Measurements from ENCODE around the gene AEN. TPM values are rescaled to one million over a fixed set of nuclear protein-coding genes. Genes with fewer than 3 reads are reported as not detected.

The AEN gene
- total RNA-seq, 1 experiment from 2014 or later = 67.6 TPM

- no peaks in the 10 kb centered on the region for H3K9me3 Mint-ChIP-seq (ENCODE audit: unreplicated experiment)
- intact Hi-C loops (cut with micrococcal nuclease) = loop anchor here (1.0 to 5.0 kb wide), 3 partner anchors 15 to 156 kb away; partner anchors contain the start of genes DET1, MRPL46 and MRPS11
- H3K27ac Mint-ChIP-seq (ENCODE audit: low read depth, unreplicated experiment) = peak overlapping the region; percentile 81
- no peaks in the 10 kb centered on the region for H3K27me3 Mint-ChIP-seq (ENCODE audit: insufficient read depth, unreplicated experiment)
- no TSS peak for BruUV-seq (replicated peaks)
- POLR2A ChIA-PET = interaction anchor here (0.6 kb wide), 1 partner anchor 149 kb away, joined by 3 read pairs; no protein-coding TSS in a partner anchor
- CTCF ChIA-PET = interaction anchor here (0.7 kb wide), 2 partner anchors 9 to 153 kb away, joined by 3 to 4 read pairs; no protein-coding TSS in a partner anchor
- DNase-seq (ENCODE audit: unreplicated experiment) = peak; percentile 90
- H3K4me1 Mint-ChIP-seq (ENCODE audit: insufficient read depth, unreplicated experiment) = peaks cover 35% of the 10 kb centered on the region
- no peak for TF ChIP-seq CTCF (IDR thresholded peaks at IDR 0.05; ENCODE audit: unreplicated experiment)
- peaks cover 38% of the 10 kb centered on the region for H3K36me3 Mint-ChIP-seq (ENCODE audit: insufficient read depth, unreplicated experiment)
- peak overlapping the region; percentile 87 for H3K4me3 Mint-ChIP-seq (ENCODE audit: unreplicated experiment)
These were observed 1.9 kb downstream of the AEN start for GRCh38 chr15:88623061-88623460.

- H3K4me1 Mint-ChIP-seq (ENCODE audit: insufficient read depth, unreplicated experiment) = peaks cover 41% of the 10 kb centered on the region
- H3K4me3 Mint-ChIP-seq (ENCODE audit: unreplicated experiment) = peak overlapping the region; percentile 87
- ChIA-PET POLR2A (interaction anchor here (0.6 to 1.3 kb wide), 2 partner anchors 12 to 149 kb away, joined by 3 read pairs; no protein-coding TSS in a partner anchor), CTCF (interaction anchor here (0.7 to 1.3 kb wide), 3 partner anchors 9 to 154 kb away, joined by 3 to 4 read pairs (median 4); no protein-coding TSS in a partner anchor)
- H3K27ac Mint-ChIP-seq (ENCODE audit: low read depth, unreplicated experiment) = peak overlapping the region; percentile 81
- no peak for TF ChIP-seq CTCF (IDR thresholded peaks at IDR 0.05; ENCODE audit: unreplicated experiment)
- intact Hi-C loops (cut with micrococcal nuclease) = loop anchor here (1.0 to 5.0 kb wide), 3 partner anchors 15 to 156 kb away; partner anchors contain the start of genes DET1, MRPL46 and MRPS11
- BruUV-seq (replicated peaks) = no TSS peak
- H3K27me3 Mint-ChIP-seq (ENCODE audit: insufficient read depth, unreplicated experiment) = no peaks in the 10 kb centered on the region
- peaks cover 40% of the 10 kb centered on the region for H3K36me3 Mint-ChIP-seq (ENCODE audit: insufficient read depth, unreplicated experiment)
- DNase-seq (ENCODE audit: unreplicated experiment) = no peak
- no peaks in the 10 kb centered on the region for H3K9me3 Mint-ChIP-seq (ENCODE audit: unreplicated experiment)
These were observed 2.5 kb downstream of the AEN start for GRCh38 chr15:88623632-88624031.

- no peaks in the 10 kb centered on the region for H3K9me3 Mint-ChIP-seq (ENCODE audit: unreplicated experiment)
- no peak overlapping the region for H3K4me3 Mint-ChIP-seq (ENCODE audit: unreplicated experiment)
- H3K27me3 Mint-ChIP-seq (ENCODE audit: insufficient read depth, unreplicated experiment) = no peaks in the 10 kb centered on the region
- intact Hi-C loops (cut with micrococcal nuclease) = loop anchor here (5.0 kb wide), 2 partner anchors 77 to 157 kb away; partner anchors contain the start of genes DET1, MRPL46 and MRPS11
- DNase-seq (ENCODE audit: unreplicated experiment) = no peak
- peak overlapping the region; percentile 81 for H3K27ac Mint-ChIP-seq (ENCODE audit: low read depth, unreplicated experiment)
- ChIA-PET CTCF (interaction anchor here (0.6 to 1.3 kb wide), 3 partner anchors 9 to 179 kb away, joined by 3 to 4 read pairs (median 3); partner anchors contain the start of gene ACAN), POLR2A (interaction anchor here (1.0 to 1.3 kb wide), 2 partner anchors 11 to 294 kb away, joined by 3 read pairs; no protein-coding TSS in a partner anchor)
- TF ChIP-seq CTCF (IDR thresholded peaks at IDR 0.05; ENCODE audit: unreplicated experiment) = no peak
- peaks cover 41% of the 10 kb centered on the region for H3K36me3 Mint-ChIP-seq (ENCODE audit: insufficient read depth, unreplicated experiment)
- H3K4me1 Mint-ChIP-seq (ENCODE audit: insufficient read depth, unreplicated experiment) = peaks cover 48% of the 10 kb centered on the region
- no TSS peak for BruUV-seq (replicated peaks)
These were observed 3.2 kb downstream of the AEN start for GRCh38 chr15:88624156-88624970.

GRCh38 chr15:88624971-88625490, 3.9 kb downstream of the AEN start:
- H3K36me3 Mint-ChIP-seq (ENCODE audit: insufficient read depth, unreplicated experiment) = peaks cover 48% of the 10 kb centered on the region
- POLR2A ChIA-PET = interaction anchor here (1.0 to 1.4 kb wide), 3 partner anchors 11 to 294 kb away, joined by 3 read pairs; partner anchors contain the start of gene ISG20
- no peaks in the 10 kb centered on the region for H3K27me3 Mint-ChIP-seq (ENCODE audit: insufficient read depth, unreplicated experiment)
- TF ChIP-seq CTCF (IDR thresholded peaks at IDR 0.05; ENCODE audit: unreplicated experiment) = no peak
- intact Hi-C loops (cut with micrococcal nuclease) = loop anchor here (5.0 kb wide), 2 partner anchors 78 to 158 kb away; partner anchors contain the start of genes DET1, MRPL46 and MRPS11
- no peaks in the 10 kb centered on the region for H3K9me3 Mint-ChIP-seq (ENCODE audit: unreplicated experiment)
- H3K4me3 Mint-ChIP-seq (ENCODE audit: unreplicated experiment) = no peak overlapping the region
- CTCF ChIA-PET = interaction anchor here (0.6 to 1.3 kb wide), 3 partner anchors 9 to 178 kb away, joined by 3 to 4 read pairs (median 3); partner anchors contain the start of gene ACAN
- no peak for DNase-seq (ENCODE audit: unreplicated experiment)
- peaks cover 55% of the 10 kb centered on the region for H3K4me1 Mint-ChIP-seq (ENCODE audit: insufficient read depth, unreplicated experiment)
- no TSS peak for BruUV-seq (replicated peaks)
- H3K27ac Mint-ChIP-seq (ENCODE audit: low read depth, unreplicated experiment) = no peak overlapping the region
